HG02588 (cell line): ENCODE measurements around the gene PAGE4.

Experiments
- ATAC-seq: cut with Tn5 transposase; IDR thresholded peaks from one replicate; pipeline ENCODE4 v1.9.1; 2021; ENCODE audit warnings: mild to moderate bottlenecking, moderate library complexity; ENCODE audit not compliant: unreplicated experiment

PAGE4 gene

DNA sequence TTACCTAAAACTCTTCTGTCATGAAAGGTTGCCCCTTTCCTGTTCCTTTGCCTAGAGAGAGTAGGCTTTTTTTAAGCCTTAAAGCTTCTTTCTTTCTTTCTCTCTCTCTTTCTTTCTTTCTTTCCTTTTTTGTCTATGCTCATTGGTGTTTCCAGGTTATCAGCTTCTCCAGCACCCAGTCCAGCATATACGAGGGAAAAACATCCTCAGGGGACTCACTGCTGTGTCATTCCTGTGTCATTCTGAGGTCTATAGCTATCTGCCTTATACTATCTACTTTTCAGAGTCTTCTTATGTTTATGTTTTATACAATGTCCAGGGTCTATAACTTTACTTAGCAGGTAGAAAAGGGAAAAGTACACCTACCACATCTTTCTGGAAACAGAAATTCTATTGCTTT, 39.6 kb downstream of the PAGE4 start:
- no peak for ATAC-seq

DNA sequence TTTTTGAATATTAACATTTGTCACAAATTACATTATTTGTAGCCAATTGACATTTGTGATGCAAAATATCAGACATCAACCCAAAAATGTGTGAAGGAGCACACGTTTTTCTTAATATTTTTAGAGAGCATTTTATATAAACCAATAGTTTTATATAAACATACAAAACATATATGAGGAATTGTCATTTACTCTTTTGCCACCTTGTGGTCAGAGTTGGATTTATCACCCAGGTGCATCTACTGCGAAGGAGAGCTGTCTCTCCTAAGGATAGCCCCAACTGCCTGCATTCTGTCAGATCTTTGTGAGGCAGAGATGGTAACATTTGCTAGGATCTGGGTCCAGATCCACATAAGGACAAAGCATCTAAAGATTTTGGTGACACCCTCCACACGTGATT, 47.6 kb downstream of the PAGE4 start:
- no peak for ATAC-seq

DNA sequence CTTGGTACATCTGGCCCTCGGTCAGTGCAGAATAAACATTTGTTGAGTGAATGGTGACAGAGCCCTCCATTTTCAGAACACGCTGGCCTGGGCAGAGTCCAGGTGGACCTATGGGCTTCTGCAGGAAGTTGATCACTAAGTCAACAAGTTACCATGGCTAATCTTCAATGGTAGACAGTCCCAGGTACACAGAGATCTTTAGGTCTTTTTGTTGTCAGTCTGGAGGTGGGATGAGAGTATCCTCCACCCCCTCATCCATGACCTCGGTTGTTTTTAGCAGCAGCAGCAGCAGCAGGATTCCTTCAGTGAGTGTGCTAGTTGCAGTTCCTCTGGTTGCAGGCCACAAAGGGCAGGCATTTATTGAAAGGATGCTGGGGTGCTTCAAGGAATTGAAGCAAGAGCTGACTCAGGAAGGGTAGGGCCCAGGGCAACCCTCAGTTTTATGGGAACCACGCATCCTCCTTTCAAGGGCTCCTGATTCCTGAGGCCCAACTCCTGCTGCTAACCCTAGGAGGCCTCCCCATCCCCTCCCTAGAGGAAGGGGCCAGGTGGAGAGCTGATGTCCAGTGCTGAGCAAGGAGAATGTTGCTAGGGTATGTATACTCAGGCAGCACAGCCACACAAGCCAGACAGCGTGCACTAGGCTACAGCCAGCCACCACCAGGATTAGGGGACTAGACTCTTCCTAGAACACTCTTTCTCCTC, 48.4 kb downstream of the PAGE4 start:
- no peak for ATAC-seq

DNA sequence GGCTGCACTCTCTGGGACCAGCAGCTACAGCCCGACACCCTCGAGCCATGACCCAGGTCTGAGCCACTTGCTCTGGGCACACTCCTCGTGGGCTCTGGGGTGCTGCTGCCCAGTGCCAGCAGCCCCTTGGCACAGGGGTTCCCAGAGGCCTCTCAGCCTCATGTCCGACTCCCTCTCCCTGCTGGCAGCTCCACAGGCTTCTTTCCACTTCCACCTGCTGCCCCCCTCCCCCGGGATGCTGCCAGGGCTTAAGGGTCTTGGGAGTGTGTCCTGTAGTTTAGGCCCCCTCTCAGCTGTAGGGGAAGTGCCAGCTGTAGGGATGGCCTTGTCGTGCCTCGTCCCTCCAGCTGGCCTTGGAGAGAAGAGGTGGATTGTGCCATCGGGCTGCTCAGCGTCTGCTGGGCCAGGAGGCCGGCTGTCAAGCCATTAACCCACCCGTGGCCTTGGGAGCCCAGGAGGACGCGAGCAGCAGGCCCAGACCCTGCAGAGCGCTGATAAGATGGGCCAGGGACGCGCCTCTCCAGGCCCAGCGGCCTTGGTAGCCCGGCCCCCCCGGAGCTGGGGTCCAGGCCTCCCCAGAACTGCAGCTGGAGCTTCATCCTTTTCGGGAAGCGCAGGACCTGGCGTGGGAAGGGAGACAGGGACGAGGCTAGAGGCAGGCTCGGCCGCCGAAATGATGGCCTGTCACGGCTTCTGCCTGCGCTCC, 49.2 kb downstream of the PAGE4 start:
- no peak for ATAC-seq

DNA sequence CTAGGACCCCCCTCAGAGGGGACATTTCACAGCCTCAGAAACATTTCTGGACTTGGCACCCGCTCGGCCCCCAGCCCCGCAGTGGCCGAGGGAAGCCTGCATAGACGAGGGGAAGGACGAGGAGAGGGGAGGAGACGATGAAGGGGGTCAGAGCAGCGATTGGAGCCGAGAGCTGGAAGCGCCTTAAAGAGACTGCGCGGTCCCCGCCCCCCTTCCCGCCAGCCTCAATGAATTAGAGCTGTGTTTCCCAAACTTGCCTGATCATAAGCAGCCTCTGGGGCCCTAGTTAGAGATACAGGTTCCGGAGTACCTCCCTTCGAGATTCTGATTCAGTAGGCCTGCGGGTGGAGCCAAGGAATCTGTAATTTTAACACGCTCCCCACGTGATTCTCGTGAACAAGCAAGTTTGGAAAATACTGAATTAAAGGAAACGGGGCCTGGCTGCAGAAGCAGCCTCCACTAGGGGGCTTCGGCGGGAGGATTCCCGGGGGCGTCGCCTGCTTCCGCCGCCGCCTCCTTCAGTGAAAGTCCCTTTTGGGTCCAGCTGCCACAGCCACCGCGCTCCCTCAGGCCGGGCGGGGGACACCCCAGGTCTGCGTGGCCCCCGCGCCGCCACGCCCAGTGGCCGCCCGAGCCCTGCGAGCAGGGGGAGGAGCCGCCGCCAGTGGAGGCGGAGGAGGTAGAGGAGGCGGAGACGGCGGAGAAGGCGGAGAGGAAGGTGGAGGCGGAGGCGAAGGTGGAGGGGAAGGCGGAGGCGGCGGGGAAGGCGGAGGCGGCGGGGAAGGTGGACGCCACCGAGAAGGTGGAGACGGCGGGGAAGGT, 49.9 kb downstream of the PAGE4 start, which contains the start of gene USP27X:
Gene USP27X (plus strand): TSS at position 651 of the 822 bp plus-strand sequence. CDS start 824 bp downstream, outside the sequence.
- ATAC-seq, result peak; percentile 96

DNA sequence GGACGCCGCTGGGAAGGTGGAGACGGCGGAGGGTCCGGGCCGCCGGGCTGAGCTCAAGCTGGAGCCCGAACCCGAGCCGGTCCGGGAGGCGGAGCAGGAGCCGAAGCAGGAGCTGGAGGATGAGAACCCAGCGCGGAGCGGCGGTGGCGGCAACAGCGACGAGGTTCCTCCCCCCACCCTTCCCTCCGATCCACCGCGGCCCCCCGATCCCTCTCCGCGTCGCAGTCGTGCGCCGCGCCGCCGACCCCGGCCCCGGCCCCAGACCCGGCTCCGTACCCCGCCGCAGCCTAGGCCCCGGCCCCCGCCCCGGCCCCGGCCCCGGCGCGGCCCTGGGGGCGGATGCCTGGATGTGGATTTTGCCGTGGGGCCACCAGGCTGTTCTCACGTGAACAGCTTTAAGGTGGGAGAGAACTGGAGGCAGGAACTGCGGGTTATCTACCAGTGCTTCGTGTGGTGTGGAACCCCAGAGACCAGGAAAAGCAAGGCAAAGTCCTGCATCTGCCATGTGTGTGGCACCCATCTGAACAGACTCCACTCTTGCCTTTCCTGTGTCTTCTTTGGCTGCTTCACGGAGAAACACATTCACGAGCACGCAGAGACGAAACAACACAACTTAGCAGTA, 50.7 kb downstream of the PAGE4 start:
- ATAC-seq, result peak; percentile 21

DNA sequence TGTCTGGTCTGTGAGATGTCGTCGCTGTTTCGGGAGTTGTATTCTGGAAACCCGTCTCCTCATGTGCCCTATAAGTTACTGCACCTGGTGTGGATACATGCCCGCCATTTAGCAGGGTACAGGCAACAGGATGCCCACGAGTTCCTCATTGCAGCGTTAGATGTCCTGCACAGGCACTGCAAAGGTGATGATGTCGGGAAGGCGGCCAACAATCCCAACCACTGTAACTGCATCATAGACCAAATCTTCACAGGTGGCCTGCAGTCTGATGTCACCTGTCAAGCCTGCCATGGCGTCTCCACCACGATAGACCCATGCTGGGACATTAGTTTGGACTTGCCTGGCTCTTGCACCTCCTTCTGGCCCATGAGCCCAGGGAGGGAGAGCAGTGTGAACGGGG, 51.6 kb downstream of the PAGE4 start:
- ATAC-seq, result no peak
